Hepatocyte (in vitro differentiated cells): ENCODE results near the gene PLPP4. TPM values are rescaled to one million over a fixed set of nuclear protein-coding genes. Genes with fewer than 3 reads are reported as not detected.

ENCODE experiments used
- DNase-seq: peaks from one replicate; pipeline ENCODE4 v3.0.0-alpha.2; 2016; ENCODE audit warnings: low spot score
- H2AFZ ChIP-seq: fragments of 200-600 bp; sonication (generic); 2 replicates; pipeline ENCODE4 v1.6.0; 2016; ENCODE audit warnings: antibody characterized with exemption, mild to moderate bottlenecking
- H3K27ac ChIP-seq: fragments of 200-600 bp; sonication (generic); 2 replicates; pipeline ENCODE4 v1.5.1; 2016; ENCODE audit warnings: mild to moderate bottlenecking
- H3K27me3 ChIP-seq: fragments of 200-600 bp; sonication (generic); 2 replicates; pipeline ENCODE4 v1.6.1; 2016
- H3K36me3 ChIP-seq: fragments of 200-600 bp; sonication (generic); replicated peaks from 2 replicates; pipeline ENCODE4 v1.5.1; 2016; ENCODE audit warnings: low read depth; ENCODE audit not compliant: insufficient read depth
- H3K4me1 ChIP-seq: fragments of 200-600 bp; sonication (generic); 2 replicates; pipeline ENCODE4 v1.5.1; 2016; ENCODE audit warnings: mild to moderate bottlenecking, moderate library complexity; ENCODE audit not compliant: insufficient read depth
- H3K4me2 ChIP-seq: fragments of 200-600 bp; sonication (generic); 2 replicates; pipeline ENCODE4 v1.6.0; 2016
- H3K4me3 ChIP-seq: fragments of 200-600 bp; sonication (generic); 2 replicates; pipeline ENCODE4 v1.5.1; 2016; ENCODE audit warnings: mild to moderate bottlenecking
- H3K79me2 ChIP-seq: fragments of 200-600 bp; sonication (generic); 2 replicates; pipeline ENCODE4 v1.6.0; 2017; ENCODE audit warnings: mild to moderate bottlenecking
- H3K9me2 ChIP-seq: fragments of 200-600 bp; sonication (generic); replicated peaks from 2 replicates; pipeline ENCODE4 v1.6.0; 2017; ENCODE audit warnings: mild to moderate bottlenecking; ENCODE audit not compliant: insufficient read depth
- H3K9me3 ChIP-seq: fragments of 200-600 bp; sonication (generic); 2 replicates; pipeline ENCODE4 v1.5.1; 2016; ENCODE audit warnings: low read depth, mild to moderate bottlenecking
- H4K20me1 ChIP-seq: fragments of 200-600 bp; sonication (generic); 2 replicates; pipeline ENCODE4 v1.6.0; 2016; ENCODE audit warnings: mild to moderate bottlenecking; ENCODE audit not compliant: insufficient read depth, poor library complexity, severe bottlenecking
- CTCF ChIP-seq: fragments of 200-600 bp; sonication (generic); IDR thresholded peaks from 2 replicates; pipeline ENCODE4 v1.5.1; 2016; ENCODE audit warnings: antibody characterized with exemption, mild to moderate bottlenecking; ENCODE audit not compliant: poor library complexity
- EZH2 ChIP-seq: fragments of 200-600 bp; sonication (generic); IDR thresholded peaks from 2 replicates; pipeline ENCODE4 v1.6.1; 2016; ENCODE audit warnings: antibody characterized with exemption, mild to moderate bottlenecking, borderline replicate concordance
- EZH2phosphoT487 ChIP-seq: fragments of 200-600 bp; sonication (generic); IDR thresholded peaks from one replicate; pipeline ENCODE4 v1.6.1; 2018; ENCODE audit warnings: antibody characterized with exemption, mild to moderate bottlenecking, low read depth, moderate library complexity; ENCODE audit not compliant: unreplicated experiment, severe bottlenecking
- WGBS: methylation state at CpG from one replicate; pipeline ENCODE4 v1.1.6; 2016; ENCODE audit warnings: low lambda C conversion rate; ENCODE audit errors: missing lambda C conversion rate; 5-methylcytosine and 5-hydroxymethylcytosine counted together
- polyA plus RNA-seq: library from polyadenylated mRNA; unstranded; fragments of >200 nt; fragmentation: Nextera tagmentation; extraction: Ambion mirVana; gene quantifications from 2 replicates; pipeline ENCODE4 v1.2.1, GENCODE V29; 2016
- total RNA-seq: library from RNA; depleted of rRNA; stranded (reverse); fragments of >200 nt; gene quantifications from 2 replicates; pipeline ENCODE4 v1.2.3, GENCODE V29; 2014

The PLPP4 gene
- total and polyA plus RNA-seq, 2 experiments from 2014 or later, result 3.4 to 10.8 TPM

GRCh38 chr10:120555436-120555835 is 98.4 kb downstream of the PLPP4 start:
- no peaks in the 10 kb centered on the region for H3K36me3 ChIP-seq
- 78% methylated on average over 4 of the region's 4 CpGs for WGBS
- no peak for DNase-seq
- H3K79me2 ChIP-seq, result no peaks in the 10 kb centered on the region
- H3K9me2 ChIP-seq, result no peaks in the 10 kb centered on the region
- H3K9me3 ChIP-seq, result no peaks in the 10 kb centered on the region
- TF ChIP-seq EZH2, result no peak
- H3K27me3 ChIP-seq, result no peaks in the 10 kb centered on the region
- H3K4me1 ChIP-seq, result no peaks in the 10 kb centered on the region
- H3K4me2 ChIP-seq, result no peak overlapping the region
- no peak overlapping the region for H2AFZ ChIP-seq
- no peak overlapping the region for H3K4me3 ChIP-seq
- no peak overlapping the region for H3K27ac ChIP-seq
- no peaks in the 10 kb centered on the region for H4K20me1 ChIP-seq

- H3K4me2 ChIP-seq, result no peak overlapping the region
Observed at GRCh38 chr10:120555842-120556532, 99.0 kb downstream of the PLPP4 start.

GRCh38 chr10:120557311-120557710 is 100.3 kb downstream of the PLPP4 start:
- no peaks in the 10 kb centered on the region for H3K9me2 ChIP-seq
- TF ChIP-seq EZH2phosphoT487 (no peak), CTCF (no peak), EZH2 (no peak)
- H3K27me3 ChIP-seq, result no peaks in the 10 kb centered on the region
- H3K27ac ChIP-seq, result no peak overlapping the region
- 72% methylated on average over 4 of the region's 4 CpGs for WGBS
- H3K9me3 ChIP-seq, result no peaks in the 10 kb centered on the region
- no peak for DNase-seq
- no peaks in the 10 kb centered on the region for H3K4me1 ChIP-seq
- no peaks in the 10 kb centered on the region for H3K36me3 ChIP-seq
- no peak overlapping the region for H3K4me2 ChIP-seq
- no peak overlapping the region for H3K4me3 ChIP-seq
- no peak overlapping the region for H2AFZ ChIP-seq
- H4K20me1 ChIP-seq, result no peaks in the 10 kb centered on the region
- H3K79me2 ChIP-seq, result no peaks in the 10 kb centered on the region

More at GRCh38 chr10:120555842-120556532, 99.0 kb downstream of the PLPP4 start:
- TF ChIP-seq EZH2, result no peak
- TF ChIP-seq CTCF, result no peak
- TF ChIP-seq EZH2phosphoT487, result no peak
- WGBS, result 19% methylated on average over 2 of the region's 2 CpGs
- H3K4me1 ChIP-seq, result no peaks in the 10 kb centered on the region
- no peak overlapping the region for H2AFZ ChIP-seq
- no peaks in the 10 kb centered on the region for H3K36me3 ChIP-seq
- no peaks in the 10 kb centered on the region for H3K79me2 ChIP-seq
- no peaks in the 10 kb centered on the region for H3K27me3 ChIP-seq
- no peaks in the 10 kb centered on the region for H3K9me3 ChIP-seq
- H3K9me2 ChIP-seq, result no peaks in the 10 kb centered on the region
- H4K20me1 ChIP-seq, result no peaks in the 10 kb centered on the region
- no peak overlapping the region for H3K4me3 ChIP-seq
- DNase-seq, result no peak
- no peak overlapping the region for H3K27ac ChIP-seq

- Histone ChIP-seq H3K4me2 (no peak overlapping the region), H4K20me1 (no peaks in the 10 kb centered on the region), H3K9me2 (no peaks in the 10 kb centered on the region), H3K79me2 (no peaks in the 10 kb centered on the region), H3K4me1 (no peaks in the 10 kb centered on the region), H2AFZ (no peak overlapping the region), H3K36me3 (no peaks in the 10 kb centered on the region), H3K4me3 (no peak overlapping the region), H3K27ac (no peak overlapping the region), H3K9me3 (no peaks in the 10 kb centered on the region), H3K27me3 (no peaks in the 10 kb centered on the region)
- DNase-seq, result no peak
- no peak for TF ChIP-seq EZH2
- TF ChIP-seq CTCF, result no peak
- TF ChIP-seq EZH2phosphoT487, result no peak
- WGBS, result 92% methylated on average over 11 of the region's 11 CpGs
Observed at GRCh38 chr10:120559800-120560199, 102.8 kb downstream of the PLPP4 start.
